Type B pancreatic cell (in vitro differentiated cells): ENCODE measurements around the gene CDHR4. TPM values are rescaled to one million over a fixed set of nuclear protein-coding genes. Genes with fewer than 3 reads are reported as not detected.
A peak's percentile ranks its signal among the peaks of the same experiment; 100 is the strongest.

Experiments used
- DNase-seq: peaks from one replicate; pipeline ENCODE4 v3.0.0; 2021; ENCODE audit warnings: mixed read lengths; ENCODE audit not compliant: unreplicated experiment; ENCODE audit errors: extremely low spot score
- H3K27ac Mint-ChIP-seq: 2 replicates; pipeline ENCODE4 v1.8.0; 2021; ENCODE audit warnings: mild to moderate bottlenecking, mixed read lengths
- H3K27me3 Mint-ChIP-seq: 2 replicates; pipeline ENCODE4 v1.8.0; 2021; ENCODE audit warnings: mixed read lengths
- H3K36me3 Mint-ChIP-seq: 2 replicates; pipeline ENCODE4 v1.8.0; 2021; ENCODE audit warnings: mixed read lengths
- H3K4me1 Mint-ChIP-seq: one replicate; pipeline ENCODE4 v1.8.0; 2021; ENCODE audit warnings: mixed read lengths; ENCODE audit not compliant: unreplicated experiment
- H3K4me3 Mint-ChIP-seq: 2 replicates; pipeline ENCODE4 v1.8.0; 2021; ENCODE audit warnings: mild to moderate bottlenecking, mixed read lengths
- H3K9me3 Mint-ChIP-seq: 2 replicates; pipeline ENCODE4 v1.8.0; 2021; ENCODE audit warnings: mixed read lengths
- microRNA-seq: library from miRNA; unstranded; fragments of <30 nt; microRNA quantifications from one replicate; pipeline ENCODE4, GENCODE V29; 2020
- total RNA-seq: library from RNA; stranded (reverse); gene quantifications from 2 replicates; pipeline ENCODE4 v1.2.1, GENCODE V29; 2021; ENCODE audit warnings: low replicate concordance
- TF ChIP-seq, protein P1 (sequence below): fragments of 200-600 bp; sonication (generic); conservative IDR thresholded peaks from 2 replicates; pipeline ENCODE4 v1.5.0; 2021; ENCODE audit warnings: antibody characterized with exemption, mild to moderate bottlenecking

The CDHR4 gene
- total RNA-seq, 1 donor from 2014 or later: 0.29 TPM

DNA sequence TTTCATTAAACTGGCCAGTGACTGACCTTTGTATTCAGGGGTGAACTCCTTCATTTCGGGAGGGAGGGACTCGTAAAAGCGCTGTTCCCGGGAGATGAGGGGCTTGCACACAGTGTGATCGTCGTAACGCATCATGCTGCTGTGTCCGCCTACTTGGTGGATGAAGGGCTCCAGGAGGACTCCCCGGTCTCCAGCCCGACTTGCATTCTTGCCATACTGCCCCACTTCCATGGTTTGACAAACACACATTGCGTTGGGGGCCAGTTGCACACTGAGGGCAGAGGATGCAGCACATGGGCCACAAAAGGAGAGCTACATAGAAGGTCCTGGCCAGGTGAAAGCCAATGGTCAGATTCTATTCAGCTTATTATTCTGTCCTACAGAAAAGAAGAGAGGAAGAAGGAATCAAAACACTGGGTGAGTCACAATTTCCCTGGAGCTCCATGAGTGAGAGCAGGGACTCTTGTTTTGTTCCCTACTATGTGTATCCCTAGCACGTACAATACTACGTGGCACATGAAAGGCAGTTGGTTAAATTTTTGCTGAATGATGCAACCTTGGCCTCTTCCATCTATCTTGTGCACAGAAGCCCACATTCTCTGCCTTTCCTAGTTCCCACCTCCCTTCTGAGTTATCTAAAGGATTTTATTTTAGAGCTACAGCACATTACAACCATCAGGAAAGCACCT is 51.7 kb downstream of the CDHR4 start:
- H3K9me3 Mint-ChIP-seq: no peaks in the 10 kb centered on the region
- peaks cover 21% of the 10 kb centered on the region for H3K36me3 Mint-ChIP-seq
- no peaks in the 10 kb centered on the region for H3K27me3 Mint-ChIP-seq
- peak overlapping the region; percentile 19 for H3K27ac Mint-ChIP-seq
- peaks cover under 1% of the 10 kb centered on the region for H3K4me1 Mint-ChIP-seq
- TF ChIP-seq, protein P1, sequence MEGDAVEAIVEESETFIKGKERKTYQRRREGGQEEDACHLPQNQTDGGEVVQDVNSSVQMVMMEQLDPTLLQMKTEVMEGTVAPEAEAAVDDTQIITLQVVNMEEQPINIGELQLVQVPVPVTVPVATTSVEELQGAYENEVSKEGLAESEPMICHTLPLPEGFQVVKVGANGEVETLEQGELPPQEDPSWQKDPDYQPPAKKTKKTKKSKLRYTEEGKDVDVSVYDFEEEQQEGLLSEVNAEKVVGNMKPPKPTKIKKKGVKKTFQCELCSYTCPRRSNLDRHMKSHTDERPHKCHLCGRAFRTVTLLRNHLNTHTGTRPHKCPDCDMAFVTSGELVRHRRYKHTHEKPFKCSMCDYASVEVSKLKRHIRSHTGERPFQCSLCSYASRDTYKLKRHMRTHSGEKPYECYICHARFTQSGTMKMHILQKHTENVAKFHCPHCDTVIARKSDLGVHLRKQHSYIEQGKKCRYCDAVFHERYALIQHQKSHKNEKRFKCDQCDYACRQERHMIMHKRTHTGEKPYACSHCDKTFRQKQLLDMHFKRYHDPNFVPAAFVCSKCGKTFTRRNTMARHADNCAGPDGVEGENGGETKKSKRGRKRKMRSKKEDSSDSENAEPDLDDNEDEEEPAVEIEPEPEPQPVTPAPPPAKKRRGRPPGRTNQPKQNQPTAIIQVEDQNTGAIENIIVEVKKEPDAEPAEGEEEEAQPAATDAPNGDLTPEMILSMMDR: no peak
- no peak for DNase-seq
- no peak overlapping the region for H3K4me3 Mint-ChIP-seq

DNA sequence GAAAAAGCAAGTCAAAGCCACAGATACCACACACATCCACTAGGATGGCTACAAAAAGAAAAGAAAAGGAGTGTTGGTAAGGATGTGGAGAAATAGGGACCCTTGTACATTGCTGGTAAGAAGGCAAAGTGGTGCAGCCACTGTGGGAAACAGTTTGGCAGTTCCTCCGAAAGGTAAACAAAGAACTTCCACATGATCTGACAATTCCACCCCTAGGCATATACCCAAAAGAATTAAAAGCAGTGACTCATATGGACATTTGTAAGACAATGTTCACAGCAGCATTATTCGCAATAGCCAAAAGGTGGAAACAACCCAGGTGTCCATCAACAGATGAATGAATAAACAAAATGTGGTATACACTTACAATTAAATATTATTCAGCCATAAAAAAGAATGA is 53.7 kb downstream of the CDHR4 start:
- H3K4me1 Mint-ChIP-seq: no peaks in the 10 kb centered on the region
- H3K27me3 Mint-ChIP-seq: no peaks in the 10 kb centered on the region
- no peaks in the 10 kb centered on the region for H3K9me3 Mint-ChIP-seq
- TF ChIP-seq, protein P1: no peak
- no peak overlapping the region for H3K4me3 Mint-ChIP-seq
- DNase-seq: no peak
- no peak overlapping the region for H3K27ac Mint-ChIP-seq
- H3K36me3 Mint-ChIP-seq: peaks cover 20% of the 10 kb centered on the region

Small RNAs within 50 kb of the gene (microRNA-seq; reads per million reads assigned to microRNA genes)
- not detected for gene MIR5193

Other genes starting within 250 kb of the CDHR4 start
- gene BSN, start 245.4 kb downstream of the CDHR4 start, total RNA-seq: 3.9 and 4.0 TPM in 2 replicates
- 141 and 145 TPM in 2 replicates for gene APEH, start 125.5 kb downstream of the CDHR4 start, total RNA-seq
- 25.7 and 50.7 TPM in 2 replicates for gene MST1, start 110.4 kb downstream of the CDHR4 start, total RNA-seq
- 47.2 and 49.9 TPM in 2 replicates for gene RNF123, start 110.3 kb downstream of the CDHR4 start, total RNA-seq
- 0.36 TPM in 1 of 2 replicates, not detected in the other for gene AMIGO3, start 80.2 kb downstream of the CDHR4 start, total RNA-seq
- 41.9 and 50.4 TPM in 2 replicates for gene GMPPB, start 75.9 kb downstream of the CDHR4 start, total RNA-seq
- 40.3 and 42.5 TPM in 2 replicates for gene IP6K1, start 13.3 kb downstream of the CDHR4 start, total RNA-seq
- 0.45 and 6.7 TPM in 2 replicates for gene INKA1, start 3.4 kb upstream of the CDHR4 start, total RNA-seq
- 4.6 and 8.2 TPM in 2 replicates for gene UBA7, start 14.1 kb upstream of the CDHR4 start, total RNA-seq
- 7.5 and 23.0 TPM in 2 replicates for gene TRAIP, start 56.7 kb upstream of the CDHR4 start, total RNA-seq
- 1.6 and 10.6 TPM in 2 replicates for gene CAMKV, start 70.0 kb upstream of the CDHR4 start, total RNA-seq
- gene MST1R, start 104.0 kb upstream of the CDHR4 start, total RNA-seq: 3.0 and 5.3 TPM in 2 replicates
- 8.8 and 9.2 TPM in 2 replicates for gene MON1A, start 129.9 kb upstream of the CDHR4 start, total RNA-seq
- 96.0 and 109 TPM in 2 replicates for gene RBM6, start 140.3 kb upstream of the CDHR4 start, total RNA-seq